Activated naive CD8-positive, alpha-beta T cell treated with anti-CD3 and anti-CD28 coated beads for 36 hours (primary cell): Measurements from ENCODE around the gene PLEKHN1. TPM values are rescaled to one million over a fixed set of nuclear protein-coding genes. Genes with fewer than 3 reads are reported as not detected.

Experiments
- DNase-seq: peaks from one replicate; pipeline ENCODE4 v3.0.0; 2021
- H3K27ac Mint-ChIP-seq: one replicate; pipeline ENCODE4 v1.8.0; 2022; ENCODE audit warnings: mild to moderate bottlenecking, moderate library complexity, mixed read lengths
- H3K27me3 Mint-ChIP-seq: one replicate; pipeline ENCODE4 v1.8.0; 2022; ENCODE audit warnings: mild to moderate bottlenecking, mixed read lengths
- H3K36me3 Mint-ChIP-seq: one replicate; pipeline ENCODE4 v1.8.0; 2021; ENCODE audit warnings: mild to moderate bottlenecking, mixed read lengths
- H3K4me1 Mint-ChIP-seq: one replicate; pipeline ENCODE4 v1.8.0; 2021; ENCODE audit warnings: mixed read lengths
- H3K4me3 Mint-ChIP-seq: one replicate; pipeline ENCODE4 v1.8.0; 2022; ENCODE audit warnings: mild to moderate bottlenecking, moderate library complexity, mixed read lengths
- H3K9me3 Mint-ChIP-seq: one replicate; pipeline ENCODE4 v1.8.0; 2022; ENCODE audit warnings: mixed read lengths
- total RNA-seq, 2 experiments: library from RNA; stranded (reverse); gene quantifications; one replicate each; pipeline ENCODE4 v1.2.3, GENCODE V29; 2021

Gene PLEKHN1
- total RNA-seq: 1 to 10 TPM in 1 of 2 experiments, under 1 TPM in 1; 0.85 to 1.3 TPM

DNA sequence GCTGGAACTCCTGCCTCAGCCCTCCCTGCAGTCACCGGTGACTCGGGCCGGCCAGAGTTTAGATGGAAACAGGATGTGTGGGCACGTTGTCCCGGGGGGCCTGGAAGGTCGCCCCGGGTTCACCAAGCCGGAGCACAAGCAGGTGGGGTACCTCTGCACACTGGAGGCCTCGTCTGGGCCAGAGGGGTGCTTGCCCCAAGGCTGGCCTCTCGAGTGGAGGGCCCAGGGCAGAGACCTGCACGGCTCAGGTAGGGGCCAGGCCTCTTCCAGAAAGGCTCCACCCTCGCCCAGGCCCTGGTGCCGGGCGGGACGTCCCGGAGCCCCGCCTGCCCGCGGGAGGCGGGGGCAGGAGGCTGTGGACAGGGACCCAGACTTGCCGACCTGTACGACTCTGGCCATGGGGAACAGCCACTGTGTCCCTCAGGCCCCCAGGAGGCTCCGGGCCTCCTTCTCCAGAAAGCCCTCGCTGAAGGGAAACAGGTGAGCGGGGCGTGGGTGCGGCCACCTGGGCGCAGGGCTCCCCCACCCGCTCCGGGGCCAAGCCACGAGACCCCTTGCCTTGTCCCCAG, at the start of gene PLEKHN1:
PLEKHN1 (plus strand) TSS at position 348 of the 569 bp plus-strand sequence; CDS start at position 398, 50 bp downstream.
- peak; percentile 63 for DNase-seq
- H3K9me3 Mint-ChIP-seq: no peaks in the 10 kb centered on the region
- H3K27ac Mint-ChIP-seq: peak within 1 kb of the TSS; percentile 80
- H3K36me3 Mint-ChIP-seq: peaks cover 5% of the 10 kb centered on the region
- peak within 1 kb of the TSS; percentile 77 for H3K4me3 Mint-ChIP-seq
- peaks cover 6% of the 10 kb centered on the region for H3K4me1 Mint-ChIP-seq
- H3K27me3 Mint-ChIP-seq: peaks cover 8% of the 10 kb centered on the region

- H3K36me3 Mint-ChIP-seq: no peaks in the 10 kb centered on the region
- H3K4me3 Mint-ChIP-seq: no peak overlapping the region
- no peaks in the 10 kb centered on the region for H3K9me3 Mint-ChIP-seq
Measured at GRCh38 chr1:917076-917459, 49.2 kb upstream of the PLEKHN1 start.

GRCh38 chr1:917466-918091, 48.7 kb upstream of the PLEKHN1 start:
- peak; percentile 0 for DNase-seq
- Mint-ChIP-seq H3K36me3 (no peaks in the 10 kb centered on the region), H3K27ac (no peak overlapping the region), H3K4me1 (peaks cover 5% of the 10 kb centered on the region), H3K9me3 (no peaks in the 10 kb centered on the region), H3K4me3 (no peak overlapping the region), H3K27me3 (peaks cover 38% of the 10 kb centered on the region)

More at GRCh38 chr1:917076-917459, 49.2 kb upstream of the PLEKHN1 start:
- peaks cover 38% of the 10 kb centered on the region for H3K27me3 Mint-ChIP-seq
- no peak overlapping the region for H3K27ac Mint-ChIP-seq
- no peak for DNase-seq
- peaks cover 5% of the 10 kb centered on the region for H3K4me1 Mint-ChIP-seq

DNA sequence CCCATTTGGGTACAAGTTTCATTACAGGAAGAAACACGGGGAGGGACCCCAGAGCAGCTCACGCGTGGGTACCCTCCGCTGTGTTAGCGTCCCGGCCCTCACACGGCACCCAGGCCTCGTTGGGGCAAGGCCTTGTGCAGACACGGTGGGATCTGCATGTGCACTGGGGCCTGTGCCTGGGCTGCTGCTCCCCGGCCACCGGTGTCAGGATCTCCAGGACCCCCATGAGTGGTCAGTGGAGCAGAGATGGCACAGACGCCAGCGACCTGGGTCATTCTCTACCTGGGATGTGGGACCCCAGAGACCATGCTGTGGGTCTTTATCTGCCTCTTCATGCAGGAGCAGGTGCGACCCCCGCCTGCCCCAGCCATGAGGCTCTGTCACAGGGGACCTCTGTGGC, 47.9 kb upstream of the PLEKHN1 start:
- Mint-ChIP-seq H3K4me3 (no peak overlapping the region), H3K4me1 (peaks cover 9% of the 10 kb centered on the region), H3K27me3 (peaks cover 39% of the 10 kb centered on the region), H3K36me3 (no peaks in the 10 kb centered on the region), H3K27ac (no peak overlapping the region), H3K9me3 (no peaks in the 10 kb centered on the region)
- no peak for DNase-seq

GRCh38 chr1:918843-919242, 47.4 kb upstream of the PLEKHN1 start:
- Mint-ChIP-seq H3K27ac (no peak overlapping the region), H3K9me3 (no peaks in the 10 kb centered on the region), H3K4me3 (no peak overlapping the region), H3K4me1 (peaks cover 9% of the 10 kb centered on the region), H3K36me3 (no peaks in the 10 kb centered on the region), H3K27me3 (peaks cover 39% of the 10 kb centered on the region)
- no peak for DNase-seq

DNA sequence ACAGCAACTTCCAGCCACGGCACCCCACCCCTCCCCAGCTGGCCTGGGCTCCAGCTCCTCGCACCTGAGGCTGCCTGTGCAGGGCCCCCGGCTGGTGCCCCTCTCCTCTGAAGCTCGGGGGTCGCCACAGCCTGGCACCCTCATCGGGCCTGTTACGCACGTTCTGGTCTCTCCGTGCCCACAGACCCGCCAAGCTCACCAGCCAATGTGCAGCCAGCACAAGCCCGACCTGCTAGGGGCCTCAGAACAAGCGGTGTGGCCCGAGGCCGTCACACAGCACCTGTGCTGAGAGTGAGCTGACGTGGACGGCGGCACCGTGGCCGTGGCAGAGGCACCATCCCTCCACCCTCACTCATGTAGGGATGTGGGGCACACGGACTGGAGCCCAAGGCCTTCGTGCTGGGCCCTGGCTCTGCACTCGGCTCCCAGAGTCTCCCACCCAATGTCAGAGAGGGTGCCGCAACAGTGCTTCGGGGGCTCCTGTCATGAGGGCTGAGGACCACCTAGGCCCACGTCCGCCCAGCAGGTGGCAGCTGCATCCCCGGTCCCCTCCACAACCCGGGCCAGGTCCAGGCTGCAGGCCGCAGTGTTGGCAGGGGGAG, 46.9 kb upstream of the PLEKHN1 start:
- H3K9me3 Mint-ChIP-seq: no peaks in the 10 kb centered on the region
- peaks cover 9% of the 10 kb centered on the region for H3K4me1 Mint-ChIP-seq
- no peak overlapping the region for H3K4me3 Mint-ChIP-seq
- no peak overlapping the region for H3K27ac Mint-ChIP-seq
- H3K27me3 Mint-ChIP-seq: peaks cover 39% of the 10 kb centered on the region
- no peak for DNase-seq
- H3K36me3 Mint-ChIP-seq: no peaks in the 10 kb centered on the region

DNA sequence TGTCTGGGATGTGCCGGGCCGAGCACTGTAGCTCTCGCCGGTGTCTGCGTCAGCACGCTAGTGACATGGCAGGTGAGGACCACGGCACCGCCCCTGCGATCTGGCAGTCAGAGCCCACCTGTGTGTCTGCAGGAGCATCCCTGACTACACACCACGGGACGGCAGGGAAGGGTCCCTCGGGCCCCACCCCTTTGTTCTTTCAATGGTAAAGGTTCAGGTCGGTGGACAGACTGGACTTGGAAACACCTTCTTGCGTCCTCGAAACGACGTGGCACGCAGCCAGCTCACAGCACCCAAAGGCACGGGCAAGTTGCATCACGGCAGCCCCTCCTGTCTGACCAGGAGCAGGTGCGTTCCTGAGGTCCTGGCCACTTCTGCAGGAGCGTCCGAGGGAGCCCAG, 46.3 kb upstream of the PLEKHN1 start:
- no peak overlapping the region for H3K27ac Mint-ChIP-seq
- H3K9me3 Mint-ChIP-seq: no peaks in the 10 kb centered on the region
- H3K4me3 Mint-ChIP-seq: no peak overlapping the region
- peaks cover 9% of the 10 kb centered on the region for H3K4me1 Mint-ChIP-seq
- H3K27me3 Mint-ChIP-seq: peaks cover 44% of the 10 kb centered on the region
- DNase-seq: no peak
- no peaks in the 10 kb centered on the region for H3K36me3 Mint-ChIP-seq

GRCh38 chr1:920521-920920, 45.8 kb upstream of the PLEKHN1 start:
- Mint-ChIP-seq H3K4me1 (peaks cover 9% of the 10 kb centered on the region), H3K36me3 (no peaks in the 10 kb centered on the region), H3K4me3 (no peak overlapping the region)

GRCh38 chr1:921011-921837, 45.1 kb upstream of the PLEKHN1 start:
- H3K27me3 Mint-ChIP-seq: peaks cover 52% of the 10 kb centered on the region
- no peaks in the 10 kb centered on the region for H3K36me3 Mint-ChIP-seq
- no peaks in the 10 kb centered on the region for H3K9me3 Mint-ChIP-seq
- H3K4me1 Mint-ChIP-seq: peaks cover 9% of the 10 kb centered on the region
- H3K4me3 Mint-ChIP-seq: no peak overlapping the region
- H3K27ac Mint-ChIP-seq: no peak overlapping the region
- DNase-seq: peak; percentile 46

More at GRCh38 chr1:920521-920920, 45.8 kb upstream of the PLEKHN1 start:
- Mint-ChIP-seq H3K27me3 (peaks cover 45% of the 10 kb centered on the region), H3K27ac (no peak overlapping the region), H3K9me3 (no peaks in the 10 kb centered on the region)
- no peak for DNase-seq

DNA sequence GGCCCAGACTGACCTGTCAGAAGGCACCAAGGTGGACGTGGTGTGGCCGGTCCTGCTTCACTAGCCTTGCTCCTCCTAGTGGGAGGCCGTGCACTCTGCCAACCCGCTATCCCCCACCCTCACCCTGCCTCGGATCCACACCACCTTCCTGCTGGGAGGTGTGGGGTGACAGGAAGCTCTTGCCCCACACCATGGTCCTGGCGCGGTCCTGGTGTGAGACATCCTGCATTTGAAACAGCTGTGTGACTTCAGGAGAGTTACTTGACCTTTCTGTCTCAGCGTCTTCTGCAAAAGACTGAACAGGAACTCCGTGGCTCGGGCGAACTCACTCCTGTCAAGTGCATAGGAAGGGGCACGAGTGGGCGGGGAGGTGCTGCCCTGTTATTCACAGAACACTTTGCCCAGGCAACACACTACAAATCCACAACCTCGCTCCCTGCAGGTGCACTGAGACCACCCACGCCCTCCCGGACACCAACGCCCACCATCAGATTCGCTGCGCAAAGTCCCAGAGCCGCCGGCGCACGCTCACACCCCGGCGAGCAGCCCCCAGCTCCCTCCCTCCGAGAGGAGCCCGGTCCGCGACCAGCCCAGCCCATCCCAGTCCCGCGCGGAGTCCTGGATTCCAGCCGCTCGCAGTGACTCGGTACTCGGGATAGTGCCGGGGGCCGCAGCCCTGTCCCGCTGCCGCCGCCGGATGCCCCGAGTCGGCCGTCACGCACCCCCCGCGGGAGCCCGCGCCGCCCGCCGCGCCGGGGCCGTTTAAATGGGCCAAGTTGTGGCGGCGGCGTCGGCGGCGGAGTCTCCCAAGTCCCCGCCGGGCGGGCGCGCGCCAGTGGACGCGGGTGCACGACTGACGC, 42.9 kb upstream of the PLEKHN1 start, which contains the start of gene SAMD11:
SAMD11 (plus strand) TSS at position 793 of the 860 bp plus-strand sequence. CDS start 509 bp downstream, outside the sequence.
- peak; percentile 72 for DNase-seq
- peak within 1 kb of the TSS; percentile 70 for H3K4me3 Mint-ChIP-seq
- H3K4me1 Mint-ChIP-seq: peaks cover 9% of the 10 kb centered on the region
- H3K9me3 Mint-ChIP-seq: no peaks in the 10 kb centered on the region
- peaks cover 72% of the 10 kb centered on the region for H3K27me3 Mint-ChIP-seq
- H3K27ac Mint-ChIP-seq: no peak within 1 kb of the TSS
- H3K36me3 Mint-ChIP-seq: no peaks in the 10 kb centered on the region

GRCh38 chr1:923991-924655, 42.2 kb upstream of the PLEKHN1 start:
- Mint-ChIP-seq H3K36me3 (no peaks in the 10 kb centered on the region), H3K4me1 (peaks cover 9% of the 10 kb centered on the region), H3K9me3 (no peaks in the 10 kb centered on the region), H3K4me3 (no peak overlapping the region), H3K27ac (no peak overlapping the region), H3K27me3 (peaks cover 67% of the 10 kb centered on the region)
- no peak for DNase-seq

- Mint-ChIP-seq H3K4me1 (peaks cover 9% of the 10 kb centered on the region), H3K9me3 (no peaks in the 10 kb centered on the region), H3K27me3 (peaks cover 70% of the 10 kb centered on the region), H3K36me3 (no peaks in the 10 kb centered on the region), H3K27ac (no peak overlapping the region), H3K4me3 (no peak overlapping the region)
- no peak for DNase-seq
Measured at GRCh38 chr1:924656-925560, 41.4 kb upstream of the PLEKHN1 start.
